GM12878 (cell line): ENCODE results near the gene TCF7L2. TPM values are rescaled to one million over a fixed set of nuclear protein-coding genes. Genes with fewer than 3 reads are reported as not detected.

Experiments
- ATAC-seq: fragments of 200-7000 bp; cut with Tn5 transposase; 3 replicates; pipeline ENCODE4 v1.9.1; 2020; ENCODE audit warnings: mild to moderate bottlenecking, moderate library complexity
- BruUV-seq: library from RNA; stranded (reverse); fragments of 400-500 nt; replicated peaks from 2 replicates; lab custom pipeline; 2021; lab: Mats Ljungman, UMichigan
- CTCF ChIA-PET: fragments of 300-600 bp; sonication (Branson Sonifier 250); formaldehyde crosslinking; extraction: SDS; loops from one replicate; lab custom pipeline; 2021; ENCODE audit warnings: inconsistent platforms; lab: Yijun Ruan, JAX
- POLR2A ChIA-PET: fragments of 350-600 bp; formaldehyde crosslinking; extraction: SDS; loops from one replicate; lab custom pipeline; 2021; ENCODE audit warnings: inconsistent platforms; lab: Charles Lee
- RAD21 ChIA-PET: fragments of 300-600 bp; sonication (Branson Sonifier 250); formaldehyde crosslinking; loops from one replicate; lab custom pipeline; 2023; ENCODE audit warnings: antibody characterized with exemption; ENCODE audit not compliant: unreplicated experiment; lab: Charles Lee
- SMC1A ChIA-PET: fragments of 300-600 bp; sonication (Branson Sonifier 250); formaldehyde crosslinking; loops from one replicate; lab custom pipeline; 2023; ENCODE audit not compliant: unreplicated experiment, uncharacterized antibody; lab: Charles Lee
- DNase-seq: peaks from one replicate; pipeline ENCODE4 v3.0.0-alpha.2; 2011; ENCODE audit warnings: low read depth, low spot score
- FAIRE-seq: peaks from 3 replicates; lab custom pipeline; 2011; peaks lifted over from hg19 to GRCh38; lab: Jason Lieb, UNC
- H2AFZ ChIP-seq: 2 replicates; pipeline ENCODE4 v1.6.0; 2011; ENCODE audit warnings: low read depth, low read length, control low read depth; ENCODE audit not compliant: control insufficient read depth
- H3K27ac ChIP-seq: 2 replicates; pipeline ENCODE4 v1.5.1; 2011; ENCODE audit warnings: control low read depth; ENCODE audit not compliant: control insufficient read depth, insufficient read depth
- H3K27me3 ChIP-seq, 2 experiments: replicated peaks in 1 of 2; 2 replicates each; pipeline versions ENCODE4 v1.6.0 to v1.6.1; 2011; ENCODE audit warnings: low read length in 1 of 2; ENCODE audit not compliant: control insufficient read depth in 2 of 2, insufficient read depth in 2 of 2
- H3K36me3 ChIP-seq, 2 experiments: 2 replicates each; pipeline ENCODE4 v1.5.1; 2011; ENCODE audit warnings: low read length in 1 of 2; ENCODE audit not compliant: control insufficient read depth in 2 of 2, insufficient read depth in 2 of 2
- H3K4me1 ChIP-seq: 2 replicates; pipeline ENCODE4 v1.6.1; 2011; ENCODE audit warnings: mild to moderate bottlenecking, low read length, moderate library complexity, mixed read lengths; ENCODE audit not compliant: control insufficient read depth, insufficient read depth
- H3K4me2 ChIP-seq: 2 replicates; pipeline ENCODE4 v1.6.0; 2011; ENCODE audit warnings: control low read depth; ENCODE audit not compliant: control insufficient read depth, insufficient read depth
- H3K4me3 ChIP-seq: fragments of 200-600 bp; sonication (generic); 2 replicates; pipeline ENCODE4 v1.5.1; 2016
- H3K79me2 ChIP-seq: 2 replicates; pipeline ENCODE4 v1.6.0; 2011; ENCODE audit warnings: low read length; ENCODE audit not compliant: control insufficient read depth, insufficient read depth
- H3K9ac ChIP-seq: 2 replicates; pipeline ENCODE4 v1.8.0; 2011; ENCODE audit warnings: low read length, control low read depth, mixed read lengths; ENCODE audit not compliant: control insufficient read depth, insufficient read depth
- H3K9me3 ChIP-seq: replicated peaks from 3 replicates; pipeline ENCODE4 v1.5.1; 2011; ENCODE audit warnings: mild to moderate bottlenecking, low read length; ENCODE audit not compliant: control insufficient read depth, insufficient read depth
- H4K20me1 ChIP-seq: 2 replicates; pipeline ENCODE4 v1.6.0; 2011; ENCODE audit not compliant: control insufficient read depth, insufficient read depth
- CUX1 ChIP-seq: IDR thresholded peaks from 2 replicates; pipeline ENCODE4 v1.6.1; 2012; ENCODE audit warnings: improper control_type of control experiment, low read depth, low read length; ENCODE audit not compliant: insufficient replicate concordance
- EGR1 ChIP-seq, 2 experiments: IDR thresholded peaks; 1 replicate in 1 of 2; 2 replicates in 1 of 2; pipeline ENCODE4 v1.6.1; 2011 to 2012; ENCODE audit warnings: low read depth in 2 of 2, low read length in 2 of 2, borderline replicate concordance in 1 of 2, mild to moderate bottlenecking in 1 of 2, moderate library complexity in 1 of 2
- IKZF2 ChIP-seq, 2 experiments: fragments of 450-650 bp; IDR thresholded peaks; 2 replicates each; pipeline ENCODE4 v1.6.1; 2017; ENCODE audit warnings: mild to moderate bottlenecking in 2 of 2, moderate library complexity in 2 of 2
- KDM1A ChIP-seq: fragments of 200-600 bp; sonication (generic); IDR thresholded peaks from 2 replicates; pipeline ENCODE4 v1.6.1; 2016; ENCODE audit warnings: borderline replicate concordance
- KLF5 ChIP-seq: fragments of 450-650 bp; IDR thresholded peaks from 2 replicates; pipeline ENCODE4 v1.6.1; 2014; ENCODE audit warnings: mild to moderate bottlenecking; ENCODE audit not compliant: partially characterized antibody
- MYC ChIP-seq: IDR thresholded peaks from 2 replicates; pipeline ENCODE4 v1.6.1; 2011; ENCODE audit warnings: mild to moderate bottlenecking, low read length, moderate library complexity, inconsistent platforms; ENCODE audit not compliant: insufficient read depth, insufficient replicate concordance, insufficient read length, severe bottlenecking
- NFXL1 ChIP-seq: fragments of 450-650 bp; IDR thresholded peaks from 2 replicates; pipeline ENCODE4 v1.6.1; 2017; ENCODE audit warnings: antibody characterized with exemption, mild to moderate bottlenecking, borderline replicate concordance
- WGBS: methylation state at CpG from one replicate; pipeline ENCODE4 v1.1.6; 2016; ENCODE audit warnings: low lambda C conversion rate; ENCODE audit not compliant: insufficient replicate concordance, insufficient coverage; ENCODE audit errors: missing lambda C conversion rate; 5-methylcytosine and 5-hydroxymethylcytosine counted together
- in situ Hi-C: fragments of 300-500 bp; cut with MboI; formaldehyde crosslinking; loops from 9 replicates; pipeline ENCODE4 v1.14.3; 2018; ENCODE audit warnings: mixed read lengths
- intact Hi-C: fragments of 100-400 bp; cut with micrococcal nuclease; formaldehyde crosslinking; loops from one replicate; pipeline ENCODE4 v1.14.2; 2022; ENCODE audit not compliant: unreplicated experiment
- polyA plus RNA-seq, 11 experiments: library from polyadenylated mRNA; depleted of rRNA in 4 of 11; unstranded in 6 of 11; stranded (reverse) in 5 of 11; fragments of >200 nt; fragmentation: Nextera tagmentation in 4 of 11; fragmentation: Illumina TruSeq in 1 of 11; extraction: Ambion mirVana in 4 of 11; extraction: Trizol in 1 of 11; gene quantifications; 1 replicate in 1 of 11; 2 replicates in 10 of 11; pipeline versions ENCODE4 v1.2.1 to v1.2.3, GENCODE V29; 2011 to 2016; ENCODE audit warnings: inconsistent platforms in 2 of 11, missing spikeins in 2 of 11, low read depth in 1 of 11
- total RNA-seq, 4 experiments: library from RNA; depleted of rRNA in 3 of 4; stranded (reverse); fragments of >200 nt in 3 of 4; fragmentation: Illumina TruSeq in 1 of 4; extraction: Trizol in 1 of 4; gene quantifications; 2 replicates each; pipeline versions ENCODE4 v1.2.1 to v1.2.3, GENCODE V29; 2013 to 2021
- TF ChIP-seq, protein P1 (sequence below): fragments of 450-650 bp; IDR thresholded peaks from 2 replicates; pipeline ENCODE4 v1.6.1; 2014; ENCODE audit warnings: mild to moderate bottlenecking
- TF ChIP-seq, protein P2 (sequence below): fragments of 450-650 bp; IDR thresholded peaks from 2 replicates; pipeline ENCODE4 v1.6.1; 2017; ENCODE audit warnings: mild to moderate bottlenecking, moderate library complexity

TCF7L2 gene
- total and polyA plus RNA-seq, 10 of the 15 experiments (the other 5 are each of a cell fraction or from before 2014, with no cell fraction given) = 0.02 to 1.1 (median 0.35) TPM; not detected in 4

- FAIRE-seq = no peak
- H3K4me2 ChIP-seq = no peak overlapping the region
- H3K36me3 ChIP-seq = no peaks in the 10 kb centered on the region
- no peaks in the 10 kb centered on the region; a peak in 3 of 4 replicates for H3K27me3 ChIP-seq
- ATAC-seq = no peak
- in situ Hi-C loops = no loop called here
- no peak overlapping the region for H3K9ac ChIP-seq
- H3K79me2 ChIP-seq = no peaks in the 10 kb centered on the region
- H3K4me3 ChIP-seq = no peak overlapping the region
- no peaks in the 10 kb centered on the region for H4K20me1 ChIP-seq
- WGBS = 71% methylated on average over 12 of the region's 12 CpGs
- H2AFZ ChIP-seq = no peak overlapping the region
- no peaks in the 10 kb centered on the region for H3K4me1 ChIP-seq
- intact Hi-C loops = no loop called here
- SMC1A ChIA-PET = no interaction called here
- no peak for DNase-seq
- BruUV-seq = no TSS peak
- no peaks in the 10 kb centered on the region for H3K9me3 ChIP-seq
- CTCF ChIA-PET = no interaction called here
- POLR2A ChIA-PET = no interaction called here
- RAD21 ChIA-PET = no interaction called here
- no peak overlapping the region for H3K27ac ChIP-seq
- TF ChIP-seq KDM1A = no peak
- TF ChIP-seq, protein P1, sequence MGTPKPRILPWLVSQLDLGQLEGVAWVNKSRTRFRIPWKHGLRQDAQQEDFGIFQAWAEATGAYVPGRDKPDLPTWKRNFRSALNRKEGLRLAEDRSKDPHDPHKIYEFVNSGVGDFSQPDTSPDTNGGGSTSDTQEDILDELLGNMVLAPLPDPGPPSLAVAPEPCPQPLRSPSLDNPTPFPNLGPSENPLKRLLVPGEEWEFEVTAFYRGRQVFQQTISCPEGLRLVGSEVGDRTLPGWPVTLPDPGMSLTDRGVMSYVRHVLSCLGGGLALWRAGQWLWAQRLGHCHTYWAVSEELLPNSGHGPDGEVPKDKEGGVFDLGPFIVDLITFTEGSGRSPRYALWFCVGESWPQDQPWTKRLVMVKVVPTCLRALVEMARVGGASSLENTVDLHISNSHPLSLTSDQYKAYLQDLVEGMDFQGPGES = no peak
- TF ChIP-seq EGR1 (IDR thresholded peaks at IDR 0.05; ENCODE audit: borderline replicate concordance in 1 of 2, low read depth in 2 of 2, low read length in 2 of 2) = no peak
- TF ChIP-seq, protein P2, sequence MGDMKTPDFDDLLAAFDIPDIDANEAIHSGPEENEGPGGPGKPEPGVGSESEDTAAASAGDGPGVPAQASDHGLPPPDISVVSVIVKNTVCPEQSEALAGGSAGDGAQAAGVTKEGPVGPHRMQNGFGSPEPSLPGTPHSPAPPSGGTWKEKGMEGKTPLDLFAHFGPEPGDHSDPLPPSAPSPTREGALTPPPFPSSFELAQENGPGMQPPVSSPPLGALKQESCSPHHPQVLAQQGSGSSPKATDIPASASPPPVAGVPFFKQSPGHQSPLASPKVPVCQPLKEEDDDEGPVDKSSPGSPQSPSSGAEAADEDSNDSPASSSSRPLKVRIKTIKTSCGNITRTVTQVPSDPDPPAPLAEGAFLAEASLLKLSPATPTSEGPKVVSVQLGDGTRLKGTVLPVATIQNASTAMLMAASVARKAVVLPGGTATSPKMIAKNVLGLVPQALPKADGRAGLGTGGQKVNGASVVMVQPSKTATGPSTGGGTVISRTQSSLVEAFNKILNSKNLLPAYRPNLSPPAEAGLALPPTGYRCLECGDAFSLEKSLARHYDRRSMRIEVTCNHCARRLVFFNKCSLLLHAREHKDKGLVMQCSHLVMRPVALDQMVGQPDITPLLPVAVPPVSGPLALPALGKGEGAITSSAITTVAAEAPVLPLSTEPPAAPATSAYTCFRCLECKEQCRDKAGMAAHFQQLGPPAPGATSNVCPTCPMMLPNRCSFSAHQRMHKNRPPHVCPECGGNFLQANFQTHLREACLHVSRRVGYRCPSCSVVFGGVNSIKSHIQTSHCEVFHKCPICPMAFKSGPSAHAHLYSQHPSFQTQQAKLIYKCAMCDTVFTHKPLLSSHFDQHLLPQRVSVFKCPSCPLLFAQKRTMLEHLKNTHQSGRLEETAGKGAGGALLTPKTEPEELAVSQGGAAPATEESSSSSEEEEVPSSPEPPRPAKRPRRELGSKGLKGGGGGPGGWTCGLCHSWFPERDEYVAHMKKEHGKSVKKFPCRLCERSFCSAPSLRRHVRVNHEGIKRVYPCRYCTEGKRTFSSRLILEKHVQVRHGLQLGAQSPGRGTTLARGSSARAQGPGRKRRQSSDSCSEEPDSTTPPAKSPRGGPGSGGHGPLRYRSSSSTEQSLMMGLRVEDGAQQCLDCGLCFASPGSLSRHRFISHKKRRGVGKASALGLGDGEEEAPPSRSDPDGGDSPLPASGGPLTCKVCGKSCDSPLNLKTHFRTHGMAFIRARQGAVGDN = no peak
- TF ChIP-seq NFXL1 = no peak
- TF ChIP-seq MYC = no peak
- TF ChIP-seq KLF5 = no peak
- TF ChIP-seq IKZF2 (IDR thresholded peaks at IDR 0.05) = no peak
- no peak for TF ChIP-seq CUX1
Measured at GRCh38 chr10:113044016-113044755, 94.1 kb downstream of the TCF7L2 start.
